Activated naive CD4-positive, alpha-beta T cell treated with anti-CD3 and anti-CD28 coated beads, Interleukin-2, amount 50 U/mL, for 72 hours (primary cell): ENCODE measurements around the gene AUNIP. TPM values are rescaled to one million over a fixed set of nuclear protein-coding genes. Genes with fewer than 3 reads are reported as not detected.

ENCODE experiments used
- ATAC-seq, 2 donors: fragments of 150-1000 bp; cut with Tn5 transposase; 2 replicates each; pipeline ENCODE4 v1.10.0; 2021; ENCODE audit warnings: mild to moderate bottlenecking in 2 of 2, moderate library complexity in 2 of 2
- DNase-seq, 2 donors: peaks; one replicate each; pipeline ENCODE4 v3.0.0; 2021 to 2022; ENCODE audit warnings: low spot score in 2 of 2
- H3K27ac Mint-ChIP-seq, 2 donors: one replicate each; pipeline ENCODE4 v1.8.0; 2022; ENCODE audit warnings: mild to moderate bottlenecking in 2 of 2, mixed read lengths in 2 of 2
- H3K36me3 Mint-ChIP-seq, 2 donors: one replicate each; pipeline ENCODE4 v1.8.0; 2022; ENCODE audit warnings: mixed read lengths in 2 of 2
- H3K9me3 Mint-ChIP-seq, 2 donors: one replicate each; pipeline ENCODE4 v1.8.0; 2022; ENCODE audit warnings: mixed read lengths in 2 of 2
- total RNA-seq, 2 donors: library from RNA; stranded (reverse); gene quantifications; one replicate each; pipeline ENCODE4 v1.2.3, GENCODE V29; 2022

The AUNIP gene
- total RNA-seq, 2 donors from 2014 or later: 8.6 to 10.6 TPM

DNA sequence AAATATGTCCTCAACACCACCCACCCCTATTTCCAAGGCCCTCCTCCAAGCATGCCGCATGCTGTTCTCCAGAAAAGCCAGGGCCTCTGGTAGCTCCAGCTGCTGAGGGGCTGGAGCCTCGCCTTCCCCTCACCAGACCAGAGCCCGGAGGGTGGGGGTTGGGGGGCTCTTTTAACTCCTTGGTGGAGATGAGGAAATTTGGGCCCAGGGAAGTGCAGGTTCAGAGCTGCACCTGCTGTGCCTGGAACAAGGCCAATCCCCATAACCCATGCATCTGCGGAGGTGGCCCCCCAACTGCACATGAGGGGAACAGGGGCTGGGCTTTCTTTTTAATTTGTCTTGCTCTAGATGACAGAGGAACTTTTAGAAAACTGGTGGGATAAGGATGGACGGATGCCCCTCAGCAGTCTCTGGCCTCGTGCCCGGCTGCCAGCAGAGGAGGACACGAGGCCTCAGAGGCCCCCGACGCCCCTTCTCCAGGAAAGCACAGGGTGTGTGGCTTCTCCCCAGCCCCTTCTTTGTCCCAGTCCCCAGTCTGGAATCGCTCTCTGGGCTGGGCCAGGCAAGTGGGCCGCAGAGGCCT, 59.8 kb downstream of the AUNIP start:
- ATAC-seq (no peak), DNase-seq (no peak)
- Mint-ChIP-seq H3K9me3 (peaks cover 0 to 5% of the 10 kb centered on the region in 2 donors), H3K27ac (peak overlapping the region in 1 of 2 donors; percentile 46), H3K36me3 (peaks cover 0 to 24% of the 10 kb centered on the region in 2 donors)

DNA sequence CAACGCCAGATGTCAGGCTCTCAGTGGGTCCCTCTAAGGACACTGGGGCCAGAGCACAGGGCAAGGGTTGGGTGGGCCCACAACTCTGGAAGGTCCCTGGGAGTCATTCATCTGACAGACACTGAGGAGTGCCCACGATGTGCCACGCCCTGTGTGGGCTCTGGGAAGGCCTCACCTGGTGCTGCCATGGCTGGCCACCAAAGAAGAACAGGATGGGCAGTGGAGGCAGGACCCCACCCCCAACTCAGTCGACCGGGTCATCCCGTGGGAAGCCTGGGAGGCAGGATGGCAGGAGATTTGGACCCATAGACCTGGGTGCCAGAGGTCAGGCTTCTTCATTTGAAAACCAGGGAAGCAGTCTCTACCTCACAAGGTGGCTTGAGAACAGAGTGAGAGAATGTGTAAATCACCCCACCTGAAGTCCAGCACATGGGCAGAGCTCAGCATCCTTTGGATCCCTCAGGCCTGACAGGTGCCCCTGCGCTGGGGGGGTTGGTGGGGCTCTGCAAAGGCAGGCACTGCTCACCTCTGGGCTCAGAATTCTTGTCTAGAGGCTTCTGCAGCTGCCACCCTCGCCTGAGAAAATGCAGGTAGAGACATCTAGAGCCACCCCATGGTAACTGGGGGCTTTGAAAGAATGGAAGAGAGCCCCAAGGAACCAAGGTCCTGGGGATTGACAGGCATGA, 60.4 kb downstream of the AUNIP start:
- peaks cover 0 to 24% of the 10 kb centered on the region in 2 donors for H3K36me3 Mint-ChIP-seq
- DNase-seq: no peak
- no peak for ATAC-seq
- no peak overlapping the region for H3K27ac Mint-ChIP-seq
- H3K9me3 Mint-ChIP-seq: peaks cover 0 to 5% of the 10 kb centered on the region in 2 donors

DNA sequence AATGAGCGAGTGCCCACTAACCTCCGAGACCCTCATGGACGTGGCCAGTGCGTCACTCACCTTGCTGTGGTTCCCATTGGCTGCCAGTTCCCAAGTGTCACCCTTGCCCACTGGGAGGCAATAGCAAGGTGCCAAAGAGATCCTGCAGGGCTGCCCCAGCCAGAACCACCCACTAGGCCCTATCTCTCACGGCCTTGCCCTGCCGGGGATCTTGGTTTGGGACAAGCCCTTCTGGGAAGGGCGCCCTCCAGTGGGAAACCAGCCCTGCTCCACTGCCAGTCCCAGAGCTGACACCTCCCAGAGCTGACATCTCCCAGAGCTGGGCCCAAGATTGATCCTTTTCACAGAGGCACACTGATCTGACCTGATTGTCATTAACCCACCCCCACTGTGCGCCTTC, 61.3 kb downstream of the AUNIP start:
- DNase-seq: peak in 1 of 2 donors; percentile 53

DNA sequence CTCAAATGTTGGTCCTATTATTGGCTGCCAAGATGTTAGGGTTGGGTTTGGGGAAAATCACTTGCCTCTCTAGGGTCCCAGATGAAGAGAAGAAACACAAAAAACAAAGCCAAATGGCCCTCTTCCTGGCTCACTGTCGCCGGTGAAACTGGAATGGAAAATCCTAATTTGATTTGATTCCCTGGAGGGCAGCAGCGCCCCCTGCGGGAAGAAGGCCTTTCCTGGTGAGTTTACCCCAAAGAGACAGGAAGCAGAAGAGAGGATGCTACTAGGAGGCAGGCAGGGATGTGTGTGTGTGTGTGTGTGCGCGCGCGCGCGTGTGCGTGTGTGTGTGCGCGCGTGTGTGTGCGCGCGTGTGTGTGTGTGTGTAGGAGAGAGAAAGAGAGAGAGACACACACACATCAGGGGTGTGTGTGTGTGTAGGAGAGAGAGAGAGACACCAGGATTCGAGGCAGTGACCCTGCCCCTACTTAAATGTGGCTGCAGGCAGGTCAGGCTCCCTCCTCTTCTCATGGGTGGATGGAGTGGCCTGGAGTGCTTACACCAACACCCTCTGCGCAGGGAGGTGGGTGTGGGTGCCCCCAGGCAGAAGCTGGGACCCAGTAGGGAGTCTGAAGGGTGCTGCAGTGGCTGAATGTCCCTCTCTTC, 62.3 kb downstream of the AUNIP start:
- Mint-ChIP-seq H3K9me3 (peaks cover 0 to 5% of the 10 kb centered on the region in 2 donors), H3K27ac (peak overlapping the region; percentile 74 to 85), H3K36me3 (peaks cover 0 to 20% of the 10 kb centered on the region in 2 donors)
- DNase-seq: peak; percentile 82 to 88
- peak; percentile 46 to 52 for ATAC-seq

More for the DNA sequence above, 61.3 kb downstream of the AUNIP start:
- ATAC-seq: no peak
- peak overlapping the region in 1 of 2 donors; percentile 74 for H3K27ac Mint-ChIP-seq
- H3K9me3 Mint-ChIP-seq: peaks cover 0 to 5% of the 10 kb centered on the region in 2 donors
- H3K36me3 Mint-ChIP-seq: peaks cover 0 to 24% of the 10 kb centered on the region in 2 donors

DNA sequence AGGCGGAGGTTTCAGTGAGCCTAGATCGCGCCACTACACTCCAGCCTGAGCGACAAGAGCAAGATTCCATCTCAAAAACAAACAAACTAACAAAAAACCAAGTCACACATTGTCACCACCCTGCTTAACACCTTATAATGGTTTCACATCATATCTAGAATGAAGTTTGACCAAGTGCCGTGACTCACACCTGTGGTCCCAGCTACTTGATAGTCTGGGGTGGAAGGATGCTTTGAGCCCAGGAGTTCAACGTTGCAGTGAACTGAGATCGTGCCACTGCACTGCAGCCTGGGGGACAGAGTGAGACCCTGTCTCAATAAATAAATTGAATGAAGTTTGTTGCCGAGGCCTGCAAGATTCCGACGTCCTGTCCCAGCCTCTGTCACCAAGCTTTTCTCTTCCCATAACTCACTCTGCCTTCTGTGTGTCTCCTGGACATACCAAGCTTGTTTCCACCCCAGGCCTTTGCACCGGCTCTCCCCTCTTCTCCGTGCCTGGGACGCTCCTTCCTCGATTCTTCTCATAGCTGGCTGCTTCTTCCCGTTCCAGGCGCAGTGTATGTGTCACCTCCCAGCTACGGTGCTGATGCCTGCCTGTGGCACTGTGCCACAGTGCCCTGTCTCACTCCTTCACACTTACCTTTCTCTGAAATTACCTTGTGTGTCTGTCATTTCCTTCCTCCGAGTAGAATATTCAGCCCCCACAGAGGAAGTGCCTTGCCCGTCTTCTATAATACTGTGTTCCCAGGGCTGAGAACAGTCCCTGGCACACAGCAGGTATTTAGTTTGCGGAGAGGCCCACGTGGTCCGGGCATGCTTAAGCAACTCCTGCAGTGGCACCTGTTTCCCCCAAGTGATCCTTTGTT, 63.1 kb downstream of the AUNIP start:
- peaks cover 0 to 16% of the 10 kb centered on the region in 2 donors for H3K36me3 Mint-ChIP-seq
- H3K9me3 Mint-ChIP-seq: peaks cover 0 to 5% of the 10 kb centered on the region in 2 donors
- DNase-seq (peak in 1 of 2 donors; percentile 51), ATAC-seq (peak; percentile 78)
- H3K27ac Mint-ChIP-seq: peak overlapping the region; percentile 74 to 85

DNA sequence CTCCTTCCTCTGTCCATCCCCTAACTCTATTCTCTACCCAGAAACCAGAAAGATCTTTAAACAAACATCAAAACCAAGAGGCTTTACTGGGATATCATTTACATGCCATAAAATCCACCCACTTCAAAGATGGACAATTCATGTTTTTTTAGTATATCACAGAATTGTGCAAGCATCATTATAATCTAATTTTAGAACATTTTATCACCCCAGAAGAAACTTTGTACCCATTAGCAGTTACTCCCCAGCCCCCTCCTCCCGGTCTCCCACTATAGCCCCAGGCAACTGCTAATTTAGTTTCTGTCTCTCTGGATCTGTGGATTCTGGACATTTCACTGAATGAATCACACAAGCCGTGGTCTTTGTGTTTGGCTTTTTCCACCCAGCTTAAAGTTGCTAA, 64.0 kb downstream of the AUNIP start:
- ATAC-seq (no peak), DNase-seq (no peak)
- no peak overlapping the region for H3K27ac Mint-ChIP-seq
- H3K9me3 Mint-ChIP-seq: peaks cover 0 to 5% of the 10 kb centered on the region in 2 donors
- peaks cover 0 to 8% of the 10 kb centered on the region in 2 donors for H3K36me3 Mint-ChIP-seq

DNA sequence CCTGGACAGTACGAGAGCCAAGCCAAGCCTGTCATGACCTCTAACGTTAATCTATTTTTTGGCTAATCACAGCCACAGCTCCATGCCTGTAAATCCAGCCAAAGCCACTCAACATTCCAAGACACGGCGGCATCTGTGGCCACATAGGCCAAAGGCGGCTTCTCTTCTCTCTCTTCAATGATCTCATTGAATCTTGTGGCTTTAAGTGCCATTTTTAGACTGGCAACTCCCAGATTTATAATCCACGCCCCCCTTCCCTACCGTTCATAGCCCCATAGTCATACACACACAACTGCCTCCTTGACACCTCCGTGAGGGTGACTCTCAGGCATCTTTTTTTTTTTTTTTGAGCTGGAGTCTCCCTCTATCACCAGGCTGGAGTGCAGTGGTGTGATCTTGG, 64.9 kb downstream of the AUNIP start:
- Mint-ChIP-seq H3K9me3 (peaks cover 0 to 5% of the 10 kb centered on the region in 2 donors), H3K36me3 (peaks cover 0 to 8% of the 10 kb centered on the region in 2 donors), H3K27ac (no peak overlapping the region)
- ATAC-seq: no peak
- no peak for DNase-seq

DNA sequence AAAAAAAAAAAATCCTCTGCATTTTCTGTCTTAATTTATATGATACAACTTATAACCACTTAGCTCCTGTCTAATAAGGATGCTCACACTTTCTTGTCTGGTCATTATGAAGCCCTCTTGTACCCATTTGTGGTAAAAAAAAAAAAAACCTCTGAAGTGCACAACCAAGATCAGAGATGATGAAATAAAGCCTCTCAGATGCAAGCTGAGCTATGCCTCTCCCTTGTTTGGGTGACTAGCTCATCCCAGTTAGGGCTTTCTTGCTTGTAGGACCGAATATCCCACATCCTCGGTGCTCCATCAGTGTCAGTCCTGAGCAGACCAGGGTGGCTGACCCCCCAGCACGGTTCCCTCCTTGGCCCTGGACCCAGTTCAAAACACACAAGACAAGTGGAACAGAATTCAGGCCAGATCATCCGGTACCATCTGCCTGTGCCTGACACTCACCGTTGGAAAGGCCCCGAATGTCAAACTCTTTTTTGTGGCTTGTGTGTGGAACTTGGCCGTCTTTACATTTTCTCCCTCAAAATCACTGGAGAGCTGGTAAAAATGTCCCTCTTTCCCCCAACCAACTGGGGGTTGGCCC, 65.6 kb downstream of the AUNIP start:
- DNase-seq (no peak), ATAC-seq (no peak)
- H3K27ac Mint-ChIP-seq: no peak overlapping the region
- peaks cover 0 to 8% of the 10 kb centered on the region in 2 donors for H3K36me3 Mint-ChIP-seq
- peaks cover 0 to 5% of the 10 kb centered on the region in 2 donors for H3K9me3 Mint-ChIP-seq

DNA sequence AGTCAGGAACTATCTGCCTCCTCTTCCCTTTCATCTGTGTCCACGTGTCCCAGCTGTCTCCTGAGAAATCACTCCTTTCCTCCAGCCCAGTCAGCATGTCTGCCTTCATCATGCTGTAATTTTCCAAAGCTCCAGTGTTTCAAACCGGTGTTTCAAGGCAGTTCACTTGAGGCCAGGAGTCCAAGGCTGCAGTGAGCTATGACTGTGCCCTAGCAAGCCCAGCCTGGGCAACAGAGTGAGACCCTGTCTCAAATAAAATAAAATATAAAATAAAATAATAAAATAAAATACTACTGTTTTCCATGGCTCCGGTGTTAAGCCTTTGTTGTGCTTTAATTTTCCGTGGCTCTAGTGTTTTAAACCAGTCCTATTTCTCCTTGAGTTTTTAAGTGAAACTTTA, 67.1 kb downstream of the AUNIP start:
- no peak for DNase-seq
- no peak overlapping the region for H3K27ac Mint-ChIP-seq
- peaks cover 0 to 8% of the 10 kb centered on the region in 2 donors for H3K36me3 Mint-ChIP-seq

DNA sequence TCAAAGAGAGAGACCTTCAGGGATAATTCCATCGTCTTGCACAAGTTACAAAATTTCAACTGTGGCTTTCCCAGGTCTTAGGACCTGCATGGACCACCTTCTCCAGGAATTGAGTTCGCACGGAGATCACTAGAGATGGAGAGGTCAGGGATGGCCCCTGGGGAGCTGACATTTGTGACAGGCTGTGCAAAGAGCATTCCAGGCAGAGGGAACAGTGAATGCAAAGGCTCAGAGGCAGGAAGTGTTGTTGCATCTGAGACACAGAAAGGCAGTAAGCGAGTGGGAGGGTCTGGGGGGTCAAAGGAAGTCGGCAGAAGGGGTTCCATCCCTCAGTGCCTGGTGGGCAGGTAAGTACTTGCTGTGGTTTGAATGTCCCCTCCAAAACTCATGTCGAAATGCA, 68.8 kb downstream of the AUNIP start:
- Mint-ChIP-seq H3K9me3 (peaks cover 0 to 5% of the 10 kb centered on the region in 2 donors), H3K27ac (peak overlapping the region in 1 of 2 donors; percentile 92), H3K36me3 (peaks cover 0 to 8% of the 10 kb centered on the region in 2 donors)
- no peak for DNase-seq
- ATAC-seq: no peak

More for the DNA sequence above, 67.1 kb downstream of the AUNIP start:
- ATAC-seq: no peak
- H3K9me3 Mint-ChIP-seq: peaks cover 0 to 5% of the 10 kb centered on the region in 2 donors

DNA sequence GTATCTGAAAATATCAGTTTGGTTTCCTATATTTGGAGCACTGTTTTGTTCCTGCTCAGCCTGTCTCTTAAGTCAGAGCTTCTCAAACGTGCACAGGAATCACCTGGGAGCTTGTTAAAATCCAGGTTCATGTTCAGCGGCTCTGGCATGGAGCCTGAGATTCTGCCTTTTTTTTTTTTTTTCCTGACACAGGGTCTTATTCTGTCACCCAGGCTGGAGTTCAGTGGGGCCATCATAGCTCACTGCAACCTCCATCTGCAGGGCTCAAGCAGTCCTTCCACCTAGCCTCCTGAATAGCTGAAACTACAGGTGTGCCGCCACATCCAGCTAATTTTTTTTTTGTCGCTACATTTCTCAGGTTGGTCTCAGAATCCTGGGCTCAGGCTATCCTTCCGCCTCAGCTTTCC, 71.5 kb downstream of the AUNIP start:
- Mint-ChIP-seq H3K9me3 (no peaks in the 10 kb centered on the region), H3K27ac (no peak overlapping the region), H3K36me3 (peaks cover 0 to 4% of the 10 kb centered on the region in 2 donors)
- ATAC-seq: no peak
- no peak for DNase-seq

DNA sequence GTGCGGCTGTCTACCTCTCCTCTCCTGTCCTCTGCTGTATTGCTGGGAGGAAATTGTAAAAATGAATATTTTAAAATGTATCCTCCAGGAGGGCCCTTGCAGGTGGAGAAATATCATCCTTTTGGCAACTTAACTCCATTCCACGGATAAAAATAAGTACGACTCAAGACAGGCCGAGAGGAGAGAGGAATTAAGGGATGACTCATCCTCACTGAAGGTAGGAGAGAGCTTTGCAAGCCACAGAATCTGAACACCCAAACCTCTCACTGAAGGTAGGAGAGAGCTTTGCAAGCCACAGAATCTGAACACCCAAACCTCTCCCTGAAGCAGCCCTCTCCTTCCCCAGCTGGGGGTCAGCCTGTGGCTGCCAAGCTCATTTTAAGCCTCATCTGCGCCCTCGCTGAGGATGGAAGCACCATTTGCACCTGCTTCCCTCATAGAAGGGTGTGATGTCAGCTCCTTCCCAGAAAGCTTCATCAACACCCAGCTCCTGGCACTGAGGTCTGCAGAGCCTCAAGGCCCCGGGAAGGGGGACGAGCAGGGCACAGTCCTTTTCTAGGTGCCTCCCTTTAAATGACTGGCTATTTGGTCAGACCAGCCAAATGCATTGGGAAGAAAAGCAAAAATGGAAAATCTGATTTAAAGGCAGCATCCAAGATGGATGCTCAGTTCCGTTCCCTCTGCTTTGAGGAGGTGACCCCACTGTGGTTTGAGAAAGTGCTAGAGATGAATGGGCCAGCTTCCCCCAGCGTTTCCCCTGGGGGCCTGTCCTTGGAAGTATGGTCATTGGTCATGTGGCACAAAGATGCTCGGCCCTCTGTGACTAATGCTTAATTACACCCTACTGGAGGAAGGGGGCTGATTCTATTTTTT, 72.1 kb downstream of the AUNIP start:
- no peaks in the 10 kb centered on the region for H3K9me3 Mint-ChIP-seq
- H3K36me3 Mint-ChIP-seq: peaks cover 0 to 4% of the 10 kb centered on the region in 2 donors
- DNase-seq: no peak
- ATAC-seq: peak; percentile 40 to 44
- H3K27ac Mint-ChIP-seq: peak overlapping the region in 1 of 2 donors; percentile 61

DNA sequence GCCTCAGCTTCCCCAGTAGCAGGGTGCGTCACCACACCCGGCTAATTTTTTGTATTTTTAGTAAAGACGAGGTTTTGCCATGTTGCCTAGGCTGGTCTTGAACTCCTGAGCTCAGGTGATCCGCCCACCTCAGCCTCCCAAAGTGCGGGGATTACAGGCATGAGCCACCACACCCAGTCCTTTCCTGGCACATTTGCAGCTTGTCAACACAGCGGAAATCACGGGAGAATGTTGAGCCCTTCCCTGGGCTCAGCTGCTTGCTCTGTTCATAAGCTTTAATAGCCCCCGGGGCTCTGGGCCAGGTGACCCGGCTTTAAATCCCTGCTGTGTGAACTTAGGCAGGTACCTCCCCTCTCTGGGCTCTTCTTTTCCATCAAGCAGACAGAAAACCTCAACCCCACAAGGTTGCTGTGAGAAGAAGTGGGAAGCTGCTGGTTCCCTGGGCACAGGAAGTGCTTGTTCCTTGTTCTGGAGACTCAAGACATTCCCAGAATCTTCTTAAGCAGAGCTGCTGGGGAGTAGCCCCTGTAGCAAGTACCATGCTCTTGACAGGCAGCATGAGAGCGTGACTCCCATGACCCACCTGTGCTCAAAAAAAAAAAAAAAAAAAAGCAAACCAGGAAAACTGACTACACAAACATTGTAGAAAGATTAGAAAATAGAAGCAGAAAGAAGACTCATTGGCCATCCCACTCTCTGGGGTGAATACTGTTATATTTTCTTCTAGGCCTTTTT, 73.8 kb downstream of the AUNIP start:
- Mint-ChIP-seq H3K27ac (no peak overlapping the region), H3K36me3 (peaks cover 0 to 4% of the 10 kb centered on the region in 2 donors), H3K9me3 (no peaks in the 10 kb centered on the region)
- no peak for ATAC-seq
- DNase-seq: no peak

DNA sequence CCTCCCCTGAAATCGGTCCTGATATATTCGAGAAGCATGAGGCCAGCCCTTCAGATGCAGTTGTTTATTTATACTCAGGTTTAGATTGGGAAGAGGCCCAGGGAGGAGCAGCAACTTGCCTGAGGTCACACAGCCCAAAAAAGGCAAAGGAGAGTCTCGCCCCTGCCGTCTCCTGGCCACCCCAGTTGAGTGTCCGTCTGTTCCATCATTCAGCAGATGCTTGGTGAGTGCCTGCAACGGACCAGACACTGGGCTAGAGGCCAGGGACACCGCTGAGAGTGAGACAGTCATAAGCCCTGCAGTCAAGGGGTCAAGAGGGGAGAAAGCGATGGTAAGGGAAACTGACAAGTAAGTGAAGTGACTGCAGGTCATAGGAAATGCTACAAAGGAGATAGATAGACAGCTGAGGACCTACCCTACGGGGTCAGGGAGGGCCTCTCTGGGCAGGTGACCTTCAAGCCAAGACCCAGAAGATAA, 74.6 kb downstream of the AUNIP start:
- Mint-ChIP-seq H3K27ac (peak overlapping the region; percentile 16 to 30), H3K36me3 (peaks cover 0 to 4% of the 10 kb centered on the region in 2 donors), H3K9me3 (no peaks in the 10 kb centered on the region)
- ATAC-seq (no peak), DNase-seq (no peak)
